Measurements from ENCODE around the gene SLC27A5. TPM values are rescaled to one million over a fixed set of nuclear protein-coding genes. Genes with fewer than 3 reads are reported as not detected.

Gene SLC27A5
- total and polyA plus RNA-seq, 9 of the 15 experiments (the other 6 are each of a cell fraction or from before 2014, with no cell fraction given): 42.2 to 318 (median 64.7) TPM

DNA sequence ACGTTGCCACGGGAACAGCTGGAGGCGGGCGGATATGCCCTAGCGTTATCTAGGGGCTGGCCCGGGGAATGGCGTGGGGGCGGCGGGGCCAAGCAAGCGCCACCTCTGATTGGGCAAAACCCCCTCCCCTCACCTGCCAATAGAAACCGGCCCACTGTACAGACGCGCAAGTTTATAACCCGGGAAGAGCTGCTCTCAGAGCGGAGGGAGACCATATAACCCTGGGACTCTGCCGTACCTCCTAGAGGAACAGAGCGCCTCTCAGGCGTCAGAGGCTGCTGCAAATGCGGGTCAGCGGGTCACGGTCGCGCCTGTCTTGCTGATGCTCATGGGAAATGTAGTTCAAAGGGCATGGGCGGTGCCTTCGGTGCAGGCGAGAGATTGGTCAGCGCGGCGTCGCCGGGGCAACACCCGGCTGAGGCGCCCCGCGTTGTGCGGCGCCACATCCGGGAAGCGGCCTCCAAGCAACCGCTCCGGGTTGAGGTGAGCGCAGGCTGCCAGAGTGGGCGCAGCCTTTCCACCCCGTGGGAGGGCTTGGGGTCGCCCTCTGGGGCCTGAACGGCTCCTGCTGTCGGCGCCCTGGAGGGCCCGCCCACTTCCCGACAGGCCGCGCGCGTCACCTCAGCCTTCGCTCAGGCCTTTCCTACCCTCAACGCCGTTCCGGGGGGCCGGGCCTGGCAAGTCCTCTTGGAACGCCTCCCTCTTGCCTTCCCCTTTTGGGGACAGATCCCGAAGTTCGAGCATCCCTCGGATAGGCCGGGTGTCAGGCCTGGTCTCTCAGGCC lies 35.9 kb downstream of the SLC27A5 start, which contains the start of gene ZNF446 (continued):
- TF ChIP-seq ZNF445 (CRISPR knock-in tag; IDR thresholded peaks at IDR 0.05; ENCODE audit: low read depth): no peak
- no peak for TF ChIP-seq MEF2A (IDR thresholded peaks at IDR 0.05; ENCODE audit: control insufficient read depth, low read depth, low read length)
- TF ChIP-seq SMAD3 (CRISPR knock-in tag; conservative IDR thresholded peaks at IDR 0.05): no peak
- no peak; the same call in 1 of the 2 replicates for TF ChIP-seq TAF15 (IDR thresholded peaks at IDR 0.05; ENCODE audit: low read depth, low read length)
- no peak for TF ChIP-seq ZFP30 (CRISPR knock-in tag; IDR thresholded peaks at IDR 0.05; ENCODE audit: borderline replicate concordance)
- TF ChIP-seq PHF8 (IDR thresholded peaks at IDR 0.05; ENCODE audit: borderline replicate concordance, low read length): peak; percentile 68; the same call in 1 of the 2 replicates
- TF ChIP-seq TEAD1 (CRISPR knock-in tag; IDR thresholded peaks at IDR 0.05): peak in 1 of 2 experiments; percentile 66; a peak in 1 of 4 replicates
- peak; percentile 86 for TF ChIP-seq CTBP1 (IDR thresholded peaks at IDR 0.05; ENCODE audit: borderline replicate concordance)
- TF ChIP-seq GABPA (tag; conservative IDR thresholded peaks at IDR 0.05; ENCODE audit: low read depth): peak; percentile 92
- peak; percentile 81 to 85 for TF ChIP-seq NRF1 (conservative IDR thresholded peaks at IDR 0.05 in 1 of 2, IDR thresholded peaks at IDR 0.05 in 1 of 2)
- no peak for TF ChIP-seq ZFP1 (CRISPR knock-in tag; IDR thresholded peaks at IDR 0.05)
- peak; percentile 92 for TF ChIP-seq POLR2G (IDR thresholded peaks at IDR 0.05; ENCODE audit: low read depth, low read length)
- TF ChIP-seq MAZ (CRISPR knock-in tag; conservative IDR thresholded peaks at IDR 0.05 in 1 of 2, IDR thresholded peaks at IDR 0.05 in 1 of 2): peak; percentile 74 to 82; a peak in 3 of 4 replicates
- TF ChIP-seq, protein P1, sequence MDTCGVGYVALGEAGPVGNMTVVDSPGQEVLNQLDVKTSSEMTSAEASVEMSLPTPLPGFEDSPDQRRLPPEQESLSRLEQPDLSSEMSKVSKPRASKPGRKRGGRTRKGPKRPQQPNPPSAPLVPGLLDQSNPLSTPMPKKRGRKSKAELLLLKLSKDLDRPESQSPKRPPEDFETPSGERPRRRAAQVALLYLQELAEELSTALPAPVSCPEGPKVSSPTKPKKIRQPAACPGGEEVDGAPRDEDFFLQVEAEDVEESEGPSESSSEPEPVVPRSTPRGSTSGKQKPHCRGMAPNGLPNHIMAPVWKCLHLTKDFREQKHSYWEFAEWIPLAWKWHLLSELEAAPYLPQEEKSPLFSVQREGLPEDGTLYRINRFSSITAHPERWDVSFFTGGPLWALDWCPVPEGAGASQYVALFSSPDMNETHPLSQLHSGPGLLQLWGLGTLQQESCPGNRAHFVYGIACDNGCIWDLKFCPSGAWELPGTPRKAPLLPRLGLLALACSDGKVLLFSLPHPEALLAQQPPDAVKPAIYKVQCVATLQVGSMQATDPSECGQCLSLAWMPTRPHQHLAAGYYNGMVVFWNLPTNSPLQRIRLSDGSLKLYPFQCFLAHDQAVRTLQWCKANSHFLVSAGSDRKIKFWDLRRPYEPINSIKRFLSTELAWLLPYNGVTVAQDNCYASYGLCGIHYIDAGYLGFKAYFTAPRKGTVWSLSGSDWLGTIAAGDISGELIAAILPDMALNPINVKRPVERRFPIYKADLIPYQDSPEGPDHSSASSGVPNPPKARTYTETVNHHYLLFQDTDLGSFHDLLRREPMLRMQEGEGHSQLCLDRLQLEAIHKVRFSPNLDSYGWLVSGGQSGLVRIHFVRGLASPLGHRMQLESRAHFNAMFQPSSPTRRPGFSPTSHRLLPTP (IDR thresholded peaks at IDR 0.05; ENCODE audit: borderline replicate concordance, extremely low read depth, insufficient read length): no peak
- TF ChIP-seq KHSRP (IDR thresholded peaks at IDR 0.05): no peak
- TF ChIP-seq ZNF143 (CRISPR knock-in tag; IDR thresholded peaks at IDR 0.05): peak; percentile 95
- TF ChIP-seq CBX2 (IDR thresholded peaks at IDR 0.05; ENCODE audit: insufficient read depth, low read length, poor library complexity, severe bottlenecking): no peak
- TF ChIP-seq, protein P2, sequence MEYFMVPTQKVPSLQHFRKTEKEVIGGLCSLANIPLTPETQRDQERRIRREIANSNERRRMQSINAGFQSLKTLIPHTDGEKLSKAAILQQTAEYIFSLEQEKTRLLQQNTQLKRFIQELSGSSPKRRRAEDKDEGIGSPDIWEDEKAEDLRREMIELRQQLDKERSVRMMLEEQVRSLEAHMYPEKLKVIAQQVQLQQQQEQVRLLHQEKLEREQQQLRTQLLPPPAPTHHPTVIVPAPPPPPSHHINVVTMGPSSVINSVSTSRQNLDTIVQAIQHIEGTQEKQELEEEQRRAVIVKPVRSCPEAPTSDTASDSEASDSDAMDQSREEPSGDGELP (CRISPR knock-in tag; IDR thresholded peaks at IDR 0.05; ENCODE audit: borderline replicate concordance): peak; percentile 95
- TF ChIP-seq CC2D1A (IDR thresholded peaks at IDR 0.05): no peak
- TF ChIP-seq, protein P3, sequence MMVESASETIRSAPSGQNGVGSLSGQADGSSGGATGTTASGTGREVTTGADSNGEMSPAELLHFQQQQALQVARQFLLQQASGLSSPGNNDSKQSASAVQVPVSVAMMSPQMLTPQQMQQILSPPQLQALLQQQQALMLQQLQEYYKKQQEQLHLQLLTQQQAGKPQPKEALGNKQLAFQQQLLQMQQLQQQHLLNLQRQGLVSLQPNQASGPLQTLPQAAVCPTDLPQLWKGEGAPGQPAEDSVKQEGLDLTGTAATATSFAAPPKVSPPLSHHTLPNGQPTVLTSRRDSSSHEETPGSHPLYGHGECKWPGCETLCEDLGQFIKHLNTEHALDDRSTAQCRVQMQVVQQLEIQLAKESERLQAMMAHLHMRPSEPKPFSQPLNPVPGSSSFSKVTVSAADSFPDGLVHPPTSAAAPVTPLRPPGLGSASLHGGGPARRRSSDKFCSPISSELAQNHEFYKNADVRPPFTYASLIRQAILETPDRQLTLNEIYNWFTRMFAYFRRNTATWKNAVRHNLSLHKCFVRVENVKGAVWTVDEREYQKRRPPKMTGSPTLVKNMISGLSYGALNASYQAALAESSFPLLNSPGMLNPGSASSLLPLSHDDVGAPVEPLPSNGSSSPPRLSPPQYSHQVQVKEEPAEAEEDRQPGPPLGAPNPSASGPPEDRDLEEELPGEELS (CRISPR knock-in tag; IDR thresholded peaks at IDR 0.05; ENCODE audit: borderline replicate concordance): no peak
- peak; percentile 98 for TF ChIP-seq NR2C1 (IDR thresholded peaks at IDR 0.05)
- TF ChIP-seq NR2C1 (tag; IDR thresholded peaks at IDR 0.05): peak; percentile 99

Measured in K562 (cell line).